COLO668 (cell line): ENCODE results near the gene HMG20B.

Source experiments
- DNase-seq: peaks from one replicate; lab custom pipeline; 2025; ENCODE audit not compliant: unreplicated experiment; lab: John Stamatoyannopoulos, UW

HMG20B gene

GRCh38 chr19:3605770-3606169 lies 33.0 kb downstream of the HMG20B start:
- DNase-seq, result peak; percentile 36

DNA sequence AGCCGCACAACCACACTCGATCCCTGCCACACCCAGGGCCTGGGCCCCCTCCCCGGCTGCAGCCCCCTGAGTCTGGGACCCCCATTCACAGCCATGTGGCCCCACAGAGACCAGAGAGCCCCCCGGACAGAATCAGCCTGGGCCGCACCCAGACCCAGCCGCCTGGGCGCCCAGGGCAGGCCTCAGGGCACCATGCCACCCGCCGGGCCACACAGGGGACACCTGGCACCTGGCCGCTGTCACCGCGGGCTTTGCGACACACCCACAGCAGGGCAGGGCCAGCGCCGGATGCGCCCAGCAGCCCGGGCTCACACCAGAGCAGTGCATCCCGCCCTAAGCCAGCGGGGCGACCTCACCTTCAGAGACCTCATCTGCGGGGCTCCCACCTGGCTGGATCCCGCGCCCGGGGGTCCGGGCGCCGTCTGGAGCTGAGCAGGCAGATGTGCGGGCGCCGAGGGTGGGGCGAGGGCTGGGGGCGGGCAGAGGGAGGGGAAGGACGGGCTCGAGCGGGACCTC lies 33.5 kb downstream of the HMG20B start:
- DNase-seq, result peak; percentile 88

GRCh38 chr19:3606690-3607289 lies 34.0 kb downstream of the HMG20B start, which contains the start of gene TBXA2R:
Gene TBXA2R (minus strand): TSS chr19:3606875. CDS start chr19:3600634, 6,241 bp downstream.
- DNase-seq, result peak; percentile 42

DNA sequence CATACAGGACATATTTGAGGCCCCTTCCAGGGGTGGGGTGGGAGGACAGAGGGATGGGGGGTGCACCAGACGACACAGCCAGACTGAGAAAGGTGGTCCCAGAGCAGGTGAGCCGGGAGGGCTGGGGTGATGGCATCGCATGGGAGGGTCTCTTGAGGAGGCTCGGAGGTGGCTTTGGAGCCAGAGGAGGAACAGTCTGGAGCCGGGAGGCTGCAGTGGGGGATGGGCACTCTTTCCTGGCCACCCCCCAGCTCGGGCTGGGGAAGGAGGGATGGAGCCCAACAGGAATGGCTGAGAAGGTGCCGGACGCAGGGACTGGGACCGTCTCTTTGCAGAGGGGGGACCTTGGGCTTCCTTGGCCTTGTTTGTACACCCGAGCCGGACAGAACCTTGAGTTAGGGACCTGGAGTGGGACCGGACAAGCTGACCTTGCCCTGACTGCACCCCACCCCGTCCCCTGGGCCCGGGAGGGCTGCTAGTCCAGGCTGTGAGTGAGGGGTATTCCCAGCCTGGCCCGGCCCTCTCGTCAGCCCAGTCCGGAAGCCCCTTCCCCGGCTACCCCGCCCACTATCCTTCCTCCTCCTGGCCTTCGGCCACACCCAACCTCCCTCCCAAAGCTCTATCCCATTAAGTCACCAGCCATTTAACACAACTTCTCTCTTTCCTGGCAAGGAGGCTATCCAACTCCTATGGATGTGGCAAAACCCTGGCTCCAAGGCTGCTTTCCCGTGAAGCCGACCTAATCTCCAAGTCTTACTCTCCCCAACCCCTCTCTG lies 34.7 kb downstream of the HMG20B start:
- no peak for DNase-seq

DNA sequence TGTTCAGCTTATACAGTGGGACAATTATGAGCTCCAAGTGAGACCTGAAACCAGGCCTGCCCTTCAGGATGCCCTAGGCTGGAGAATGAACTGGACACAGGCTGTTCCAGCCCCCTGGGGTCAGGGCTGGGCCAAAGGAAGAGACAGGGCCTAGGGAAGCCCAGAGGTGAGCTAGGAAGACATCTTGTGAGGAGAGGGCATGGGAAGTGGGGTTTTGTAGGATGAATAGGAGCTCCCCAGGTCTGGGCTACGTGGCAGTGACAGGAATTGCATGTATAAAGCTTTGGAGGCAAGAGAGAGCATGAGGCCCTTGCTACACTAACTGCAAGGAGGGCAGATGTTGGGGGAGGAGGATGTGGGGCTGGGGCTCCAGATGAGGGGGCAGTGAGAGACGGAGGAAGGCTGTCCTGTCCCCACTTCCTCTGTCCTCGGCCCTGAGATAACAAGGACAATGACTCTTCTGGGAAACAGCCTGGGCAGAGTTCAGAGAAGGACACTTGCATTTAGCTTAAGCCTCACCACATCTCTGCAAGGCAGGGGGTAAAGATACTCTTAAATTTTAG lies 35.4 kb downstream of the HMG20B start:
- no peak for DNase-seq

DNA sequence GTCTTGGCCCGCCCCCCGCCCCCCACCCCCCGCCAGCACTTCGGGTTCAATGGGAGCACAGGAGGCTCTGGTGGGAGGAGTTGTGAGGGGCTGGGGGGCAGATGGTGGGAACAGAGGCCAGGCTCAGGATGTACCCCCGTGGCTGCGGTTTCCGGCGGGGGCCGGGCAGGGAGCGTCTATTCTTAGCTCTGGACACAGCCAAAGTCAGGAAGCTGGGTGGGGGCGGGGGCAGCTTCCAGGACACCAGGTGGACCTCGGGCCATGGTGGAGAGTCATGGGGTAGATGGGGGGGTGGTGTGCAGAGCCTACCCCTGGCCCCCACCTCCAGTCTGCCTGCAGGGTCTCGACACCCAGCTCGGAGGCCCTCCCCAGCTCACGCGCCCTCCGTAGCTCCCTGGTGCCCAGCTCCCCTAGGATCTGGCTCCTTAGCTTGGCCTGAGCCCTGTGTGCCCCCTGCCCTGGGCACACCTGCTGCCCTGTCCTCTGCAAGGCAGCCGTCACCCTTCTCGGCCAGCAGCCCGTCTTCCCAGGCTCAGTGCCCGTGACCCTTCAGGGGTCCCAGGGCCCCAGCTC lies 36.1 kb downstream of the HMG20B start:
- no peak for DNase-seq

- no peak for DNase-seq
These were observed 37.3 kb downstream of the HMG20B start for GRCh38 chr19:3609779-3610719.

DNA sequence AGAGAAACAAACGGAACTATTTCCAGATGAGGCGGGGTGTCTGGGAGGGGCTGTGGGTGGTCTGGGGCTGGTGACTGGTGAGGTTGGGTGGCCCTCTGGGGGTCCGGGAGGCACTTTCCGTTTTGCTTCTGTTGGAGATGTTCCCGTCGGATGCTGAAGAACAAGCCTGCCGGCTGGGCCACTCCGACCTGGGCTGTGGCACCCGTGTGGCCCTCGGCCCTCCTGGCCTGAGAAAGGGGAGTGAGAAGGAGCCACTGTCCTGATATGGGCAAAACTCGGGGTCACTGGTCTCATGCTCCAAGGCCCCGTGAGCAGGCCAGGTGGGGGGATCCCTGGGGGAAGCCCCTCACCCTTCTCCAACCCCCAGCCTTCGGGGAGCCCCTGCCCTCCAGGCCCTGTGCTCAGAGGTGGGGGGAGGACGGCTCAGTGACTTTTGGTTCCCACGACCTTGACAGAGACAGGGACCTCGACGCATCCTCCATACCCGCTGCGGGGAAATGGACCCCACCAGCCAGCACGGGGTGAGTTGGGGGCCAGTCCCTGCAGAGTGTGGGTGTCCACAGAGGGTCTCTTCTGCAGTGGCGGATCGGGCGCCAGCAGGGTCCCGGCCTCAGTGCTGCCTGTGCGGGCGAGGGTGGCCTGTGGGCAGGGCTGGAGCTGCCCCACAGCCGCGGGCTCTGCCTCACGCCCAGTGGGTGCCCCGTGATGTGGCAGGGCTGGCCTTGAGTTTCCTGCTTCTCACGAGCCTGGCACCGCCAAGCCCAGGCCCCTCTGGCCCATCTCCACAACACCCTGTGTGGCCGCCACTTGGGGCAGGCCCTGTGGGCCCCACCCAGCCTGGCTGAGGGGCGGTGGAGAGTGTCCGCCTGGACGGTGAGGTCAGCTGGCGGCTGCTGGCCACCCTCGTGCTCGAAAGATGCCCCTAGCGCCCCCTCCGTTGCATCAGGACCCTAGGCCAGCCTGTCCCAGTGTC lies 38.3 kb downstream of the HMG20B start:
- DNase-seq, result no peak

DNA sequence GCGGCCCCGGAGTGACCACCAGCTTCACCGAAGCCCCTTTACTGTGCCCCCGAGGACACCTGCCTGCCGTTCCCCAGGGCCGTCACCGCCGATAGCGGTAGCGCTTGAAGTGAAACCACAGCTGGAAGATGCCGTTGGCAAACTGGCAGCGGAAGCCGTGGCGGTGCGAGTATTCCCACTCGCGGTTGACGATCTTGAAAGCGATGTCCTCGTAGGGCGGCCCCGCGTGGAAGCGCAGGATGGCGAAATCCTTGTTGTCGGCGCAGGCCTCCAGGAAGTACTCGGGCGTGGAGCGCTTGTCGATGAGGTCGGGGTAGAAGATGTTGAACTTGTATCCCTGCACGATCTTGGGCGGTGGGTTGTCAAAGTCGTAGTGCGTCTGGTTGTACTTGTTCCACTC lies 39.1 kb downstream of the HMG20B start:
- DNase-seq, result no peak

DNA sequence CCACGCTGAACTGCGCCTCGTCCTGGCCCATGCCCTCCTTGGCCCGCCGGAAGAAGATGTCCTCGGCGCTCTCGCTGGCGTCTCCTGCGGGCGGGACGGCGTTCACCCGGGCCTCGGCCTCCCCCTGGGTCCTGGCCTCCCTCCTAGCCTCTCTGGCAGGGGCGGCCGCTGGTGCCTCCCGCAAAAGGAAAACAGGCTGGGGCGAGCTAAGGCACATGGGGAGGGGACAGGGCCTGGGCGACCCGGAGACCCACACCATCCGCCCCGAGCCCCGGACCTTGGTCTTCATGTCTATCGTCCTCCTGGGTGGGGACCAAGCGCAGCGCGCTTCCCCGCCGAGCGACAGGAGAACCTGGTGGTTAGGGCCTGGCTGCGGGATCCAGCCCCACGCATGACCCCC lies 39.6 kb downstream of the HMG20B start:
- no peak for DNase-seq

DNA sequence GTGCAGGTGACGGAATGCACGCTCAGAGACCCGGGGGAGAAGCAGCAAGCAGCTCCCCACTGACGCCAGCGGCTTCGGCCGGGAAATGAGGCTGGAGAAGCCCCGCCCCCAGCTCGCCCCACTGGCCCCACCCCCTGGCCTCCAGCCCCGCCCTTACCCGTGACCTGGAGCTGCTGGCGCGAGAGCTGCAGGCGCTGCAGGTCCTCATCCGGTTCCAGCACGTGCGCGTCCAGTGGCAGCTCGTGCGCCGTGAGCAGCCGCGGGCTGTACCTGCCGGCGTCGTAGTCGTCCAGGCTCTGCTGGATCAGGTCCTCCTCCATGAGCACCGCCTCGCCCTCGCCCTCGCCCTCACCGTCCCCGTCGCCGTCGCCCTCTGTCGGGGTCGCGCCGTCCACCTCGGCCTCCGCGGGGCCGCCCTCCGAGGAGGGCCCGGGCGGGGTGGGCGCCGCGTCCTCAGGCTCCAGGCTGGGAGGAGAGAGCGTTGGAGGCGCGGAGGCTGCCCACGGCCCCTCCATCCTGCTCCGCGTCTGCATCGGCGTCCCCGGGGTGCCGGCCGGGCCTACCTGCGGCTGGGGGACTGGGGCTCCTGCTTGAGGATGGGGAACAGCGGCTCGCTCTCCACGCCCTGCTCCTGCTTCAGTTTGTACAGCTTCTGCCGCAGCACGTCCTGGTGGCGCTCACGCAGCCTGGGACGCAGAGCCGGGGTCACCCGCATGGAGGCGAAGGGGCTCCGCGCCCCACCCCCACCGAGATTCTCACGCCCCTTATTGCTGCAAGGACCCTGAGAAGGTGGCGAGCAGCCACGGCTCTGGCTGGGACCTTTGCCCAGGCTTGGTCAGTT lies 40.4 kb downstream of the HMG20B start:
- no peak for DNase-seq

DNA sequence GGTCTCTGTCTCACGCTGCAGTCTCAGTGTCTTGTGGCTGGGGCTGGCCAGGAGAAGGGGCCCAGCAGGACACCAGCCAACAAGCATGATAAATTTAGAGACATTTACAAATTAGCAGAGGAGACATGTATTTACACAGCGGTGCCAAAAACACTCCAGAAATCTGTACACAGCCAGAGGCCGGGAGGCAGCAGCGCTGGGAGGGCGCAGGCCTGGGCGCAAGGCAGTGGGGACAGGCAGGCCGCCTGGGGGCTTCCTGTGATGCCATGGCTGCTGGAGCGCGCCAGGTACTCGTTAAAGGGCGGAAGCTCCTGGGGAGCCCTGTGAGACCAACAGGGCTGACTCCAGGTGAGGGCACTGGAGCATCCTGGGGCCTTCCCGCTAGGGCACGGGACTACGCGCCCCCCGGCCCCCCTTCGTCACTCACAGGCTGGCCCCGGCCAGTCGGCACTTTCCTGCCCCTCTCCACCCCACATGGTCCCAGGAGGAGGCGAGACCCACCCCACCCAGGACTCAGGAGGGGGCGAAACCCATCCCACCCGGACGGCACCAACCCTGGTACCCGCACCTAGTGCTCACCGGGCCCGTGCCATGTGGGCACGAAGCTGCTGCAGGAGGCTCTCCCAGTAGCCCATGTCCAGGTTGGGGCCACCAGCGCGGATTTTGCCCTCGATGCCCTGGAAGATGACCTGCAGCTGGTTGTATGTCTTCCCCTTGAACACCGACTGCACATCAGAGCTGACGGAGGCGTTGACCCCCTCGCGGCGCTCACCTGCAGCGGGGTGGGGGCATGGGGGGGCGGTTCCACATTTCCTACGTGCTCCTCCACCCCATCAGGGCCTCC lies 41.3 kb downstream of the HMG20B start:
- DNase-seq, result no peak

DNA sequence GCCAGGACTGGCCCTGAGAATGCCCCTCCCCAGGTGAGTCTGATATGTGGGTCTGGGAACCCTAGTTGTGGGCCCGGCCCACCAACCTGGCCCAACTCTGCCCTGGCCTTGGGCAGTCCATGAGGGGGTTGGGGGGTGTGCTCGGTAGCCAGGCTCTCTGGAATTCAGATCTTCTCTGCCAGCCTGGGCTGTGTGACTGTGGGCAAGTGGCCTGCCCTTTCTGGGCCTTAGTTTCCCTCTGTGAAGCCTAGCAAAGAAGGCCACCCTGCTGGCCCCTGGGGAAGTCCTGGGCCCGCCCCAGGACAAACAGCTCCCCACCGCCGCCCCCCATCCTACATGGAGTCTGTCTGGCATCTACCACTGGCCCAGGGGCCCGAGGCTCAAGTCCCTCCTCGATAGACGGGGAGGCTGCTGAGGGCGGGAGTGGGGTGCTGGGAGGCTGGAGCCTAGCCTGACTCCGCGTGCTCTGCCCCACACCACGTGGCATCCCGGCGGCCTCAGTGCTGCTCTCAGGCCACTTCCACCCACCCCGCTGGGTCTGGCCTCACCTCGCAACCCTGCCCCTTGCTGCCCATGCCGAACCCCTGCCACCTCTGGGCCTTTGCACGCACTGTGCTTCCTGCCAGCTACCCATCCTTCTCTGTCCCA lies 42.2 kb downstream of the HMG20B start:
- no peak for DNase-seq

DNA sequence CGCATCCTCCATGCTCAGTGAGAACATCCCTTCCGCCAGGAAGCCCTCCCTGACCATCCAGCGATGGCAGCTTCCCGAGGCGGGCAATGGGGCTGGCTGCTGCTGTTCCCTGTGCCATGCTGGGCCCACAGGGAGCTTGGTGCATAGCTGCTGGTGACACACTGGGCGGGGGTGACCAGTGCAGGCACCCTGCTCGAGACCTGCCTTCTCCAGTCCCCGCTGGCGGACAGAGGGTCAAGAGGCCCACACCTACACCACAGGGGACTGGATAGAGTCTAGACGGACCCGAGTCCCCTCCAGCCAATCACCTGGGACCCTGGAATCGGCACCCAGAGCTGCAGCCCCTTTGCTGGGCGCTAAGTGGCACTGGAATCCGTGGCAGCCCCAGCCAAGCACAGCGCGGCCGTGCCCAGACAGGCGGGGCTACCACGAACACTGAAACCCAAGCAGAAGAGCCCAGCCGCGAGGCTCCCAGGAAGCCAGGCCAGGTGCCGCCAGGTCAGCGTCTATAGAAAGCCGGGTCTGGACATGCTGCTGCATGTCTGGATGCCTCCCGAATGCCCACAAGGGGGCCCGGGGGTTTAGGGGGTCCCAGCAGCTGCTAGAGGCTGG lies 42.9 kb downstream of the HMG20B start:
- DNase-seq, result no peak

- no peak for DNase-seq
These were observed 44.7 kb downstream of the HMG20B start for GRCh38 chr19:3617463-3617862.

GRCh38 chr19:3618144-3618810 lies 45.5 kb downstream of the HMG20B start:
- peak; percentile 17 for DNase-seq
